ENCODE measurements around the gene SCN2A. TPM values are rescaled to one million over a fixed set of nuclear protein-coding genes. Genes with fewer than 3 reads are reported as not detected.

The SCN2A gene
- total RNA-seq, result 0.08 and 0.26 TPM in 2 replicates

DNA sequence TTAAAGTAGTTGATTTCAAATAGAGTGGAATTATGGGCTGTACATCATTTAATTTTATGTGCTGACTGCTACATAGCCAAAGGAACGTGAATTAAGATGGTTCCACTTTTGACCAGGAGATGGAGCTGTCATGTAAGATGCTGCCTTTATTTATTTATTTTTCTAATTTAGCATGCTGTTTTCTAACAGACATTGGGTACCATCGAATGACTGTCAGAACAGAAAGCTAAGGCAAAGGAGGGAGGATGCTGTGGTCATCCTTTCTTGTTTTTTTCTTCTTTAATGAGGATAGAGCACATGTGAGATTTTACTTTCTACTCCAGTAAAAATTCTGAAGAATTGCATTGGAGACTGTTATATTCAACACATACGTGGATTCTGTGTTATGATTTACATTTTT is at the start of gene SCN2A:
Gene SCN2A (plus strand): TSS at position 185 of the 400 bp plus-strand sequence. CDS start 56,410 bp downstream, outside the sequence.

DNA sequence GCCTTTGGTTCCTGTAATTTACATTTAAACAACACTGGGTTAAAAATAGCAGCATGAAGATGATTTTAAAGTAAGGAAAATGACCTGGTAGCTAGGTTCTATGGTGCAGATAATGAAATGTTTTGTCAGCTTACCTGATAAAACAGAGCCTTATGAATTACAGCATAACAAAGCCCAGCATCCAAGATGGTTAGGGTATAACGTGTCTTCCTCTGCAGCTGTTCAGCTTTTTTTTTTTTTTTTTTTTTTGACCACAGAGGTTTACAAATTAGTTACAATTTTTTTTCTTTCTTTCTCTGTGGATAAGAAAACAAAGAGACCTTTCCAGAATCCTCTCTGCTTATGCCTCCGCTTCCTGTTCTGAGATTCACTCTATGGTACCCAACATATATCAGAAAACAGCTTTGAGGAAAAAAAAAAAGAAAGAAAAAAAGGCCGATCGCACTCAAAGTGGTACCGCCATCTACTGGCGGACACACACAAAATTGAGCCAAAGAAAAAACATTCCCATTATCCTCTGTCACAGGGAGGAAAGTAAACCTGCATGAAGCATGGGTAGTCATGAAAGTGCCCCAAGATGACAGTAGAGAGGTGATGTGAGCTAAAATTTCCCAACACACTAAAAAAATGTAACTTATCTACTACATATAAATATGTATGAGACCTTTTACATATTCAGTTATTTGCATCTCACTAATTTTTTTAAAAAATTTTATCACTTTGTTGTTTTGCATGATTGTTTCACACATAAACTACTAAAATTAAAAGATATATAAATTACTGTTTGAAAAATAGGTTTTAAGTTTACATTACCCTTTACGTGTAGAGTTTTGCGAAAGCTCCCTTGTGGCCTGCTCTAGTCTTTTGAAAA is 35.3 kb upstream of the SCN2A start, which contains the start of gene SCN3A:
Gene SCN3A (minus strand): TSS at position 362 of the 871 bp plus-strand sequence. CDS start 27,656 bp downstream, outside the sequence.

Other genes starting within 250 kb of the SCN2A start
- gene SCN3A, start 35.4 kb upstream of the SCN2A start, total RNA-seq, result under 0.01 TPM in 1 of 2 replicates, not detected in the other
- gene CSRNP3, start 230.3 kb downstream of the SCN2A start, total RNA-seq, result 0.91 and 1.0 TPM in 2 replicates

Data from epithelial cell of alveolus of lung (primary cell).